ENCODE data around the gene LSAMP.
A peak's percentile ranks its signal among the peaks of the same experiment; 100 is the strongest.
"Not testable (repeated sequence)": the region's sequence is repeated elsewhere in the genome, so short reads cannot be mapped to it uniquely, and the experiment has no call there.

Gene LSAMP

DNA sequence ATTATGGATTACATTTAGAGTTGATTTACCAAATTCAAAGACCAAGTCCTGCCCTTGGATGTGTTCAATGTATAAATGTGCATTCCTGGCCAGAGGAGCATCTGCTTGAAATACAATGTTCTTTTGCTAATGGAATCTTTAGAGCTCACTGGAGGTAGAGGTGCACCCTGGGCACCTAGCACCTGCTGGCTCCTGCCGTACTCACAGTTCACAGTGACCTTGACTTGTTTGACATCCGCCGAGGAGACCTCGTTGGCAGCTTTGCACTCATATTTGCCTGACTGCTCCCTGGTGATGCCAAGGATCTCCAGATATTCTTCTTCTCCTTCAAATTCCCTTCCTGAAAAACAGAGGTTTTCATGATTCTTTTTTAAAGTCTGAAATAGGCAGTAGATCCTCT is 593.0 kb downstream of the LSAMP start:
- no peak for DNase-seq (ENCODE audit: low read depth in 3 of 3, low spot score in 1 of 3)

DNA sequence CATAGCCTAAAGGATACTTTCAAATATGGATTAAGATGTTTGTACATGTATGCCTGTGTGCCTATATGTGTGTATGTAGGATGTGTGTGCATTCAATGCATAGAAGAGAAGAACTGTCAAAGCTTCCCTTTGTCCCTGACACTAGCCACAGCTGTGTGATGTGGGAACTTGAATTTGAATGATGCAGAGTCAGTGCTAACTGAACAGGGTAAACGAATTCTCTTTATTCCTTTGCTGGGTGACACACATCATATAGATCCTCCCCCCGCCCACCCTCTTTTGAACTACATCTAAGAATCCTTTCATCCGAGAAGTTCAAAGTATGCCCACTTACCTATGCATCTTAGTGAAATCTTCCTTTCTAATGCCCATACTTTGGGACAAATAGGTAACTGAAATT is 593.7 kb downstream of the LSAMP start:
- no peak for DNase-seq (ENCODE audit: low read depth in 3 of 3, low spot score in 1 of 3)

DNA sequence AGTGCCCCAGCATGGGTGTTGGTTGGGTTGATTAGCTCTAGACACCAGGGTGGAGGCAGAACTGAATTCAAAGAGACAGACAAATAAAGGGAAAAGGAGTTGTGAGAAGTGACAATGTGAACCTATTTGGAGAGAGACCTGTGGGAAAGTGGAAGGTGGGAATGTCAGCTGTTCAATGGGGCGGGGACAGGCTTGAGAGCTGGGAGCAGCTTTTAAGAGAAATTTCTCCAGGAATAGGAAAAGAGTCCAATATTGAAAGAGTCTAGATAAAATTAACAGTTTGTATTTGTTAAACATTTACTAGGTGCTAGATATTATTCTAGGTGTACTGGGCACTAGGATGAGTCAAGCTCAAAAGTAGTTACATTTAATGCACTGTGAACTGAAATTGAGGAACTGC is 596.6 kb downstream of the LSAMP start:
- DNase-seq (ENCODE audit: low read depth in 3 of 3, low spot score in 1 of 3): no peak

DNA sequence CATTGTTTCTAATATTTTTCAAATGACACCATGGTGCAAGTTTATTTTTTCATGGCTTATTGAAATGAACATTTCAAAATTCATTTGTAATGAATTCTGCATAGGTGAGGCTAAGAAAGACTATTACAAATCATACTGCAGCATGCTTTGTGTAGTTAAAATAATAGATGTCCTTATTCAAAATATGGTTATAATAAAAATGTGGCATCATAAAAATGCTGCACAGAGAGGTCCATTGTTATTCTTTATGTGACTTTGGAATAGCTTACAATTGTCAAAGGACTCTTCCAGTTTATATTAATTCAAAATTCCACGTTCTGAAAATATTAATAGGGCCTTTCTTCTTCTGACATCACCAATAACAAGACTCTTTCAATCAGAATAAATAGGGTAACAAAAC is 599.3 kb downstream of the LSAMP start:
- DNase-seq (ENCODE audit: low read depth in 3 of 3, low spot score in 1 of 3): no peak

DNA sequence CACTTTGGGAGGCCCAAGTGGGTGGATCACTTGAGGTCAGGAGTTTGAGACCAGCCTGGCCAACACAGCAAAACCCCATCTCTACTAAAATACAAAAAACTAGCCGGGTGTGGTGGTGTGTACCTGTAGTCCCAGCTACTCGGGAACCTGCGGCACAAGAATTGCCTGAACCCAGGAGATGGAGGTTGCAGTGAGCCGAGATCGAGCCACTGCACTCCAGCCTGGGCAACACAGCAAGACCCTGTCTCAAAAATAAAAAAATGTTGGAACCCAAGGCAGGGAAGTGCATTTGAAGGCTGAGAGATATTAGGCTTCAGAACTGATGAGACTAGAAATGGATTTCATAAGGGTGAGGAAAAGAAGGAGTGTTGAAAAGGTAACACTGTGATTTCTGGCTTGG is 600.6 kb downstream of the LSAMP start:
- not testable (repeated sequence) for DNase-seq (ENCODE audit: low read depth in 3 of 3, low spot score in 1 of 3)

DNA sequence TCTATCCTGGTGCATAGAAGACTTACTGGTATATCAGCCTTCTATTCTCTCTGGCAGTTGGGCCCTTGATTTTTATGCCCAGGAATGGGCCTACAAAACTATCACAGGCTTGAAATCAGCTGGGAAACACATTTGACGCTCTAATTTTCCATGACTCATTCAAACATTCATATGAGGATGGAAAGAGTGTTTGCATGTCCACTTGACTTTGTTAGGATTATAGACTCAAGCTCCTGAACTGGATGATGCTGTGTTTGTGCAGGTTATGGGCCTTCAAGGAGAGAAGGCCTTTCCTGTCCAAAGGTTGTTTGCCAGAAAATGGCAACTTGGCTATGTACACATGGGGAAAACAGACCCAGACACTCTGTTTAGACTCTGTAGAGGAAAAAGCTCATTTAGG is 602.1 kb downstream of the LSAMP start:
- no peak for DNase-seq (ENCODE audit: low read depth in 3 of 3, low spot score in 1 of 3)

DNA sequence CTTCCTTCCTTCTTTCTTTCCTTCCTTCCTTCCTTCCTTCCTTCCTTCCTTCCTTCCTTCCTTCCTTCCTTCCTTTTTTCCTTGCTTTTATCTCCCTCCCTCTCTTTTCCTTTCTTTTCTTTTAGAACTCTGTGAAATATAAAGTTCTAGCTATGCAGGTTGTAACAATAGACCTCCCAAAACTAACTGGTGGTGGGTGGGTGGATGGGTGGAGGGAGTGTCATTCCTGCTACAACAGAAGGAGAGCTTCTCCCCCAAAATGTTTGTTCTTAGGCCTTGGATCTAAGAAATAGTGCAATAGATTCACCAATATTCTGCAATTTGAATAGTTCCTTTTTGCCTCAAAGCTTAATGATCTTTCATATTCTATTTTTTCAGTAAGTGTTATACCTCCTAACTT is 606.0 kb downstream of the LSAMP start:
- DNase-seq (ENCODE audit: low read depth in 3 of 3, low spot score in 1 of 3): no peak

DNA sequence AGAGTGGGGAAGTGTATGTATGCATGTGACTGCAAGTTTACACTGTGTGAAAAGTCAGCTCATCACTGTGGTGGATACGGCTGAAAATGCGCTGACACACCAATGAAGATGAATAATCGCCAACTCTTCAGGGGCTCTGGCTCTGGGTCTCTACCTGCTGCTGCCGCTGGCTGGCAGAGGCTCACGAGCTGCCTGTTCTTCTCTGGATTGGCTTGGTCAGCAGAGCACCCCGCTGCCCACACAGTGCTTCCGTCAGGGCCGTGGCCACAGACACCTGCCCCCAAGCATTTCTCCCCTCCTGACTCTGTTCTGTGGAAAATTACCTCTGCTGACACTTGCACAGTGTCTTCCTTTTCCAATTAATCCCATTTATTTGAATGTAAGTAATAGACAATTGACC is 606.5 kb downstream of the LSAMP start:
- no peak for DNase-seq (ENCODE audit: low read depth in 3 of 3, low spot score in 1 of 3)

DNA sequence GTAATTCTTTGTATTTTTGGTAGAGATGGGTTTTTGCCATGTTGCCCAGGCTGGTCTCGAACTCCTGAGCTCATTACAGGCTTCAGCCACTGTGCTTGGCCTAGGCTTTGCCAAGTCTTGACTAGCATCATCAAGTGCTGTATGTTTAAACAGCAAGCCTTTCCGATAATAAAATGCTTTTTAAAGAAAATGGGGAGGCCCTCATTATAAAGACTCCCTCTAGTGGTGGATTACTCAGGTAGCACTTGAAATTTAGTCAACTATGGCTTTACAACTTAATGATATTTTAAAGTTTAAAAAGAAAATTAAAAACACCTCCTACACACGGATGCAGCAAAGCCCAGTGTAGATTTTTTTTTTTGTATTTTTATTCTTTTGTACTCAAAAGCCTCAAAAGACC is 608.3 kb downstream of the LSAMP start:
- no peak for DNase-seq (ENCODE audit: low read depth in 3 of 3, low spot score in 1 of 3)

DNA sequence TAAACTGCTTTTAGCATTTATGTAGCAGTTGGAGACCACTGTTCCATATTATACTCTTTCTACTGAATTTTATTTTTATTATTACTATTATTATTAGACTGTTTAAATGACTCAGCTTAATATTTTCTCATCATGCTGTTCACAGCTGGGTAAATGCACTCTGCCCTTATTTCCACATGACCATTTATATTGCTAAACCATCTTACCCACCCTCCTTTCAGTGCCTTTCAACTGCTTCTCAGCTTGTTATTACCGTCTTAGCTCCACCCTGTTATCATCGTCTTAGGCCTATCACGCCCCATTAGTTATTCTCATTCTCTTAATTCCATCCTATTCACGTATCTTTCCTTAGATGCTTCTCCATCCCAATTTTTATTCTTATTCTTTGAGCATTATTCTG is 609.3 kb downstream of the LSAMP start:
- no peak for DNase-seq (ENCODE audit: low read depth in 3 of 3, low spot score in 1 of 3)

DNA sequence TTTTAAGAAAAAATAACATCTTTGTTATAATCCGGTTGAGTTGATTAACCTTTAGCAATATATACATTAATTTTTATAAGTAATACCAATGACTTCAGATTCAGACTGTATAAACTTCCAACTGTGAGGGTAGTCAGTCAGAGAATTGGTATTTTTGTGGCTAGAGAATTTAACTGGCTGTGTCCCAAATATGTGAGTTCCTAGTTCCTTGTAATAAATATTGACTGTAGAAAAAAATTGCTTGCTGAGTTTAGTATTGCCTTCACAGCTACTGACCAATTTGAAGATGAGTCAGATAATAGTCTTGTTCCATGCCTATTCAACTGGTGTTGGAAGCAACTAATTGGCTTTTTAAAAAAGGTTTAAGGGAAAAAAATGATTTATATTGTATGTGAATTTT is 611.2 kb downstream of the LSAMP start:
- no peak for DNase-seq (ENCODE audit: low read depth in 3 of 3, low spot score in 1 of 3)

DNA sequence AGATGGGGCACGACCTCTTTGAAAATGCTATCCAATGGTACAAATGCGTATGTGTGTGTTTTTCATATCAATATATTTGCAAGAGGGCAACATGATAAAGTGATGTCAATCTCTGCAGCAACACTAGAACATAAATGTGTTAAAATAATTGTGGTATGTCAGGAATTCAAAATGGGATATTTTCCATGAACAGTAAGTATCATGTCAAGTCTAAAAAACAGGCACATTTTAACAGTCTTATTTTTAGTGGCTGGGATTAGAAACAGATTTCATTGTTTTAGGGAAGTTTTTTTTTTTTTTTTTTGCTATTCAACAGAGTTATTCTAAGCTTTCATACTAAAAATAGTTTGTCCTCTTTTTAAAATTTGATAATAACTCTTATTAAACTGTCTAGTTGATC is 612.2 kb downstream of the LSAMP start:
- DNase-seq (ENCODE audit: low read depth in 3 of 3, low spot score in 1 of 3): no peak

DNA sequence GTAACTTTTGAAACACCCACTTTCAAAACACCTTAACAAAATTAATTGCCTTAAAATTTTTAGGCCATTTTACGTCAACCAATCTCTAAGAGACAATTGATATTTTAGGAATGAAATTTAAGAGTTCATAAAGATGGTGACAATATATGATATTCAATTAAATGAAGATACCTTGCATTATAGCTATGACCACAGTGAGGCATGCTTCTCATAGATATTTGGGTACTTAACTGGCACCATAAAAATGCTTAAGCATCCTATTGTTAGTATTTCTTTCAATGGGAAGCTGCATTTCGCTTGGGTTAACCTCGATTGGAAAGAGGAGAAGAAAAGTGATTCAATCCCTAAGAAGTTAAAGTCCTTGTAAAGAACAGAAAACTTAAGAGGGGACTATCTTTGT is 613.0 kb downstream of the LSAMP start:
- no peak for DNase-seq (ENCODE audit: low read depth in 3 of 3, low spot score in 1 of 3)

DNA sequence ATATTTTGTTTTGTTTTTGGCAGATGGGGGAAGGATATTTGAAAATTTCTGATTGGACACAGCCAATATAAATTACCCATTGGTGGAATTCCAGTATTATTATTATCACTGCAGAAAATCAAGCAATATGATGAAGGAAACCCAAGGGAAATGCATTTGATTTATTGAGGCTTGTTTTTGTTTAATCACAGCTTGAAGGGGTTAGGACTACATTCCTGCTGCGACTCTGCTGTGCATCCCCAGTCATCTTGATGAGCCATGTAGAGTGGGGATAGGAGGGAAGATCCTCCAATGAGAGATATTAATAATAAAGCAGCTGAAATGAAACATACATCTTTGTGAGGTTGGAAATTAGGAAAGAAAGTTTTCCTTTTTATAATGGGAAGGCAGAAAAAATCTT is 613.4 kb downstream of the LSAMP start:
- no peak for DNase-seq (ENCODE audit: low read depth in 3 of 3, low spot score in 1 of 3)

DNA sequence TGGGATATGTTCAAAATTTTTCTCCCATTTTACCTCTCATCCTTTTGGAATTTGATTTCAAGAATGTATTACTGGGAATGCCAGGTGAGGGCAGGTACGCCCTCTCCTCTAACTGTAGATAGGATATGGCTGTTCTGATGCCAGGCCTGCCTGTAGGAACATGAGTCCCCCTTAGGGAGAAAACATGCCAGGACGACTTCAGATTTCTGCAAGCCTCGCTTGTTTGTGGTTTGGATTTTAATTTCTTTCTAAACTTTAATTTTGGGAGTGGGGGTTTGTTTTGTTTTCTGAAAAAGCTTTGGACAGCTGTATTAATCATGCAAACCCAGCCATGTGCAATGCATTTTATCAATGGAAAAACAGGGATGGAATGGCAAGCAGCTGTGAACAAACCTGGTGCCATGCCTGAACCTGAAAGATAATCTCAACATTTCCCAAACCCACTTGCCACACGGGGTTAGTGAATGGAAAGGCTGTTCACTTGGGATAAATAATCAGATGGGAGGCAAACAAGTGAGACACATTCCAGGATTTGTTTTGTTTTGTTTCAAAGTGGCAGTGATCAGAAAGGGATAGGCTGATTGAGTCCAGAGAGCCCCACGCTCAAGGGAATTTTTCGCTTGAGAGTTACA is 614.4 kb downstream of the LSAMP start:
- no peak for DNase-seq (ENCODE audit: low read depth in 3 of 3, low spot score in 1 of 3)

DNA sequence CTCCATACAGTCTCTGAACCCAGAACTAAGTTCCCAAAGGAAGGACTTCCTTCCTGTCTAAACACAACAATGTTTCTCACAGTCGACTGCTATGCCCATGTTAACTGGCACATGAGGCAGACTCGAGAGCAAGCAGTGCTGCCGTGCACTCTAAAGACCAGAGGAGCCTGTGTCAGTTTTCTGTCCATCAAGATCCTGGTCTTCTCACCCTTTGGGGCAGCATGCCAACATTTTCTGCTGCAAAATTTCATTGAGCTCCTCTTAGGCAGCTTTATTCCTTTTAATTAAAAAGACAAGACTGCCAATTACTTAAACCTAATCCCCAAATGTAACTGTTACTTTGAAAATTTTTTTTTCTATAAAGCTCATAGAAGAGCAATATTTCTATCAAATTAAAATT is 616.9 kb downstream of the LSAMP start:
- DNase-seq (ENCODE audit: low read depth in 3 of 3, low spot score in 1 of 3): no peak

DNA sequence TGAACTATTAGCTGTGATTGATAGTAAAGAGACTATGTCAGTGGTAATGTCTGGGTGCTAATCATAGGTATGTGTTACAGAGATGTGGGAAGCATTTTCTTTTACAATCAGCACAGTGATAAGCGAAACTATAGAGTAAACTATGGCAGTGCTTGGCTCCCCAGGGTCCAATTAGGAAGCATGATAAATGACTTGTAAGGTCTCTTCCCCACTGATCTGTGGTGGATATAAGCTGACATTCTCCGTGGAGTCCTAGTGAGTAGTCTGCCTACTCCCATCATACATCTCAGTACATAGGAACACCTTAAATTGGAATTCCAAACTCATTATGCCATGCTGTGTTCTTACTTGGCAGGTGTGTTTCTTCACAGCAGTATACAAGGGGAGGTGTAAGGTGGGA is 617.8 kb downstream of the LSAMP start:
- no peak for DNase-seq (ENCODE audit: low read depth in 3 of 3, low spot score in 1 of 3)

DNA sequence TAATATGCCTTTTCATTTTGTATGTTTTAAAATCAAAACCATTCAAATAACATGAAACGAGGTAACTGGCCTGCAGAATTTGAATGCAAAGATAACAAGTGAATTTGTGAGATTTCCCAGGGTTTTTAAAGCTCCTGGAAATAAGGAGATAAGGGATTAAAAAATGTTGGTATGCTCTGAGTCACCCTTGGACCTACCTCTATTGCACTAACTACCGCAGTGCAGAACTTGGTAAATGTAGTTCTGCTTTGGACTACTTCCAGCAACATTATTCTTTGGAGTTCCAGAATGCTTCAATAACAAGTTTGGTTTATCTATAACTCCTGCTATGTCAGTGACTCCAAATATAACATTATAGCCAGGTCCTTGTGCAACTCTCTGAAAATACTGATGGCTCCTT is 620.2 kb downstream of the LSAMP start:
- no peak for DNase-seq (ENCODE audit: low read depth in 3 of 3, low spot score in 1 of 3)

DNA sequence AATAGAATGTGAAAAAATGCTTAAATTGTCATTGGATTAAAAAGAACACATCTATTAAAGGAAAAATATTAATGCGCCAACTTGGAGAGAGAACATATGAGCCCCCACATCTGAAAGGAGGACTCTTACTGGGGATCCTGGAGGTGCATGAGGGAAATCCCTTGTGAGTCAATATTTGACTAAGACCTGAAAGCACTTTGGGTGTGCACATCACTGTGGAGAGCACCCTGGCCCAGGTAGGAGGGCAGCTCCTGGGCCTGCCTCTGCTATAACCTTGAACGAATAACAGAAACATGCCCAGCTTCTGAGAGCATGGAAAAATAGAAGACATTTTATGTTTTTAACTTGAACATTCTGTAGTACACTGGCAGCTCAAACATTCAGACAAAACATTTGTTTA is 622.2 kb downstream of the LSAMP start:
- DNase-seq (ENCODE audit: low read depth in 3 of 3, low spot score in 1 of 3): no peak

DNA sequence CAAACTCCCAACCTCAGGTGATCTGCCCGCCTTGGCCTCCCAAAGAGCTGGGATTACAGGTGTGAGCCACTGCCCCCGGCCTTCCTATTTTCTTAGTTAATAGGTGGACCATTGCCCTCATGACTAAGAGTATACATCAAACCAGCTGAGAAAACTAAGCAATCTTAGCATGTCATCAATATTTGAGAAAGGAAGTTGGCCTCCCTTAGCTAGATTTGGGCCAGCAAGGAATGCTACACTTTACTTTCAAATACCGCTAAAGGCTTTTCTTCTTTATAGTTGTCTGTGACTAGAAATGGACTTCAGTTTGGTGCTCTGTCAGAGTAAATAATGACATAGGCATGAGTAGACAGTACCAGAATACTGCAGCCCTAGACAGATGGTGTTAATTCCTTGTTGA is 622.7 kb downstream of the LSAMP start:
- no peak for DNase-seq (ENCODE audit: low read depth in 3 of 3, low spot score in 1 of 3)

DNA sequence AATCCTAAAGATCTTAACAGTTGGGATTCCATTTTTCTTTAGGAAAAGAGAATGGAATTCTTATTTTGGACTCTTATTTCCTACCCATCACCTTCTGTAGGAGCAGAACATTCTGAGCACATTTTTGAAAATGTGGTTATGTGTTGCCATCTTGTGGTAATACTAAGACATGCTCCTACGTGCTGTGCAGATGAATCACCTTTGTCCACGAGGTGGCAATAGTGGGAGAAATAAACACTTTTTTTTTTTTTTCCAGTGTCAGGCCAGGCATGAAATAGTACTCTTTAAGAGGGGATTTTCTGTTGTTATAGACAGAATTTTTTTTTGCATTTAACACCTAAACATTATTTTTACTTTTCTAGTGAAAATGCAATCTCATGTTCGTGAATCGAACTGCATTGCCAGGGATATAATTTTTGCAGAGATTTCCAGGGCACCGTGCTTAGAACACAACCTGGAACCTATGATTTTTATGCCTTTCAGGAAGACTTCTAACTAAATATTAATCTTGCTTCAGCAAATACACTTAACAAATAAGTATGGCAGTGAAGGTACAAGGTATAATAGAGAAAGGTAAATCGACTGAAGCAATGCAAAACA is 625.4 kb downstream of the LSAMP start:
- peak in 2 of 3 donors; percentile 4 to 5 for DNase-seq (ENCODE audit: low read depth in 3 of 3, low spot score in 1 of 3)

DNA sequence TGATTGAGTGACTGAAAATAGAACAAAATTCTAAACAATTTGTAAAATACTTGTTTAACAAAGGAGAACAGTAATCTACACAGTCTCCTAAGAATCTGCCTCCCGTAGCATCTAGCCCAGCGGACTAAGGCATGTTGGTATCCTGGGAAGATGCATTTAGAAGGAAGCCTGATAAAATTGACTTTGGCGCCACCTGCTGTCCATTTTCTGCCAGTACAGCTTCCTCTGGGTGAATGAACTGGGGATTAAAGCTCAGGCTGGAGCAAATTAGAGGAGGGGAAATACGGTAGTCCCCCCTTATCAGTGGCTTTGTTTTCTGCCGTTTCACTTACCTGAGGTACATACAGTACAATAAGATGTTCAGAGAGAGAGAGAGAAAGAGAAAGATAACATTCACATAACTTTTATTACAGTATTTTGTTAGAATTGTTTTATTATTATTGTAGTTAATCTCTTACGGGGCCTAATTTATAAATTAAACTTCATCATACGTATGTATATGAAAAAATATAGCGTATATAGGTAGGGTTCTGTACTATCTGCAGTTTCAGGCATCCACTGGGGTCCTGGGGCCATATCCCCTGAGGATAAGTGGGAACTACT is 630.4 kb downstream of the LSAMP start:
- peak in 2 of 3 donors; percentile 55 to 58 for DNase-seq (ENCODE audit: low read depth in 3 of 3, low spot score in 1 of 3)

DNA sequence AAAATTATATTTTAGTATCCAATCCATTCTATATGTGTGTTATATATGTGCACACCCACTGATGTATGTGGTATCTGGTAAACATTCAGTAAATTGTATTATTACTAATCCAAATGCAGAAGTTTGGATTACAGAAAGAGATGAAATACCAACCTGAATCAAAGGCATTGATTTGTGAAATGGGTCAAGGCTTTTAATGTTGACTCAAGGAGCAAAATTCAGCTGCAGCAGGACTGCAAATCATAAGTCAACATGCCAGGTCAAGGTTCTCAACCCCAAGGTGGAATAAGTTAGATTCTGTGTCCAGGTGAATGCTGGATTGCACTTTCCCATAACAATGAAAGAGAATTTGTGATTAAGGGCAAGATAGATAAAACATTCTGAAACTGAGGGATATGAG is 631.3 kb downstream of the LSAMP start:
- DNase-seq (ENCODE audit: low read depth in 3 of 3, low spot score in 1 of 3): no peak
